ENCODE data around the gene LPGAT1. TPM values are rescaled to one million over a fixed set of nuclear protein-coding genes. Genes with fewer than 3 reads are reported as not detected.

LPGAT1 gene
- total RNA-seq, 1 experiment from 2014 or later, result 46.0 TPM

DNA sequence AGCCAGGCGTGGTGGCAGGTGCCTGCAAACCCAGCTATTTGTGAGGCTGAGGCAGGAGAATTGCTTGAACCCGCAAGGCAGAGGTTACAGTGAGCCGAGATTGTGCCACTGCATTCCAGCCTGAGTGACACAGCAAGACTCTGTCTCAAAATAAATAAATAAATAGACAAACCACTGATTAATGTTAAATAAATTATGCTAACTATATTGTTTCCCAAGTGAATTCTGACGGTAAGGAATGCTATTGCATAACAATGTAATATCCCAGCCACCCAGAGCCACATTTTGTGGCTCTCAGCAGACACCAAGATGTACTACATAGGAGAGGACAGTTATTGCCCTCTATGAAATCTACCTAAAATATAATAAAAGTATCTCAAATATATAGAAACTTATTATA, 55.4 kb downstream of the LPGAT1 start:
- no TSS peak for BruUV-seq (replicated peaks)
- ChIA-PET CTCF (no interaction called here), POLR2A (ENCODE audit: unreplicated experiment) (no interaction called here)
- H3K4me1 ChIP-seq (replicated peaks; ENCODE audit: insufficient read depth), result no peaks in the 10 kb centered on the region
- H3K9me2 ChIP-seq (ENCODE audit: insufficient read depth), result no peaks in the 10 kb centered on the region
- 0 out of 2 replicates have a peak, but pooled peaks cover 12% of the 10 kb centered on the region for H3K36me3 ChIP-seq (ENCODE audit: low read depth)
- intact Hi-C loops (cut with micrococcal nuclease; ENCODE audit: unreplicated experiment), result loop anchor here (10.0 kb wide), 1 partner anchor 70 kb away; no protein-coding TSS in a partner anchor
- H3K27me3 ChIP-seq (ENCODE audit: insufficient read depth, low read depth), result no peaks in the 10 kb centered on the region
- H3K9me3 ChIP-seq (ENCODE audit: insufficient read depth, low read depth), result no peaks in the 10 kb centered on the region
- H2AFZ ChIP-seq, result no peak overlapping the region
- H3K79me2 ChIP-seq (ENCODE audit: low read depth), result no peaks in the 10 kb centered on the region
- H4K20me1 ChIP-seq (ENCODE audit: insufficient read depth), result no peaks in the 10 kb centered on the region
- H3K27ac ChIP-seq, result no peak overlapping the region
- TF ChIP-seq EZH2 (IDR thresholded peaks at IDR 0.05; ENCODE audit: low read depth), result no peak
- TF ChIP-seq, protein P1, sequence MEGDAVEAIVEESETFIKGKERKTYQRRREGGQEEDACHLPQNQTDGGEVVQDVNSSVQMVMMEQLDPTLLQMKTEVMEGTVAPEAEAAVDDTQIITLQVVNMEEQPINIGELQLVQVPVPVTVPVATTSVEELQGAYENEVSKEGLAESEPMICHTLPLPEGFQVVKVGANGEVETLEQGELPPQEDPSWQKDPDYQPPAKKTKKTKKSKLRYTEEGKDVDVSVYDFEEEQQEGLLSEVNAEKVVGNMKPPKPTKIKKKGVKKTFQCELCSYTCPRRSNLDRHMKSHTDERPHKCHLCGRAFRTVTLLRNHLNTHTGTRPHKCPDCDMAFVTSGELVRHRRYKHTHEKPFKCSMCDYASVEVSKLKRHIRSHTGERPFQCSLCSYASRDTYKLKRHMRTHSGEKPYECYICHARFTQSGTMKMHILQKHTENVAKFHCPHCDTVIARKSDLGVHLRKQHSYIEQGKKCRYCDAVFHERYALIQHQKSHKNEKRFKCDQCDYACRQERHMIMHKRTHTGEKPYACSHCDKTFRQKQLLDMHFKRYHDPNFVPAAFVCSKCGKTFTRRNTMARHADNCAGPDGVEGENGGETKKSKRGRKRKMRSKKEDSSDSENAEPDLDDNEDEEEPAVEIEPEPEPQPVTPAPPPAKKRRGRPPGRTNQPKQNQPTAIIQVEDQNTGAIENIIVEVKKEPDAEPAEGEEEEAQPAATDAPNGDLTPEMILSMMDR (conservative IDR thresholded peaks at IDR 0.05), result no peak
- H3K4me2 ChIP-seq, result no peak overlapping the region
- H3K4me3 ChIP-seq, result no peak overlapping the region
- no peak for DNase-seq
- H3F3A ChIP-seq (ENCODE audit: insufficient read depth, low read depth), result 0 out of 2 replicates have a peak, but pooled peaks cover 4% of the 10 kb centered on the region

DNA sequence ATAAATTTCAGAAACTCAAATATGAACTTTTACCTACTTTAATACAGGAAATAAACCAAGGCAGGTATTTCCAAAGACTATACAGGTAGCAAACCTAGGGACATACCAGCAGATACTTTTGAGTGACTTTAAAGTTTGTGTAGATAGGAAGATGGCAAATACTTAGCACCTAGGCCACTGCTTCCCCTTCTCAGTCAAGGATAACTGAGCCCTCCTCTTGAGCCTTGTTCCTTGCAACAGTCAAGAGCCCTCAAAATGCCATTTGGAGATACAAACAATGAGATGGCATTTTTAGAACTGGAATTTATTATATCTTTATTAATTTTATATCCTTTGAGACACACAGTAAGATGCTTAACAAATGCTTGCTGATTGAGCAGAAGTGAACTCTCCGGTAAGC, 65.9 kb downstream of the LPGAT1 start:
- no peaks in the 10 kb centered on the region for H3K9me2 ChIP-seq (ENCODE audit: insufficient read depth)
- no peak overlapping the region for H2AFZ ChIP-seq
- TF ChIP-seq, protein P1 (conservative IDR thresholded peaks at IDR 0.05), result no peak
- no peak for TF ChIP-seq EZH2 (IDR thresholded peaks at IDR 0.05; ENCODE audit: low read depth)
- no peak for DNase-seq
- H3K4me1 ChIP-seq (replicated peaks; ENCODE audit: insufficient read depth), result no peaks in the 10 kb centered on the region
- no peak overlapping the region for H3K4me2 ChIP-seq
- no peak overlapping the region for H3K27ac ChIP-seq
- no peaks in the 10 kb centered on the region for H3K36me3 ChIP-seq (ENCODE audit: low read depth)
- ChIA-PET CTCF (no interaction called here), POLR2A (ENCODE audit: unreplicated experiment) (no interaction called here)
- H3K79me2 ChIP-seq (ENCODE audit: low read depth), result no peaks in the 10 kb centered on the region
- H4K20me1 ChIP-seq (ENCODE audit: insufficient read depth), result no peaks in the 10 kb centered on the region
- H3F3A ChIP-seq (ENCODE audit: insufficient read depth, low read depth), result no peaks in the 10 kb centered on the region
- no peak overlapping the region for H3K4me3 ChIP-seq
- H3K9me3 ChIP-seq (ENCODE audit: insufficient read depth, low read depth), result no peaks in the 10 kb centered on the region
- no peaks in the 10 kb centered on the region for H3K27me3 ChIP-seq (ENCODE audit: insufficient read depth, low read depth)
- no TSS peak for BruUV-seq (replicated peaks)
- intact Hi-C loops (cut with micrococcal nuclease; ENCODE audit: unreplicated experiment), result no loop called here

GRCh38 chr1:211762206-211762605, 68.4 kb downstream of the LPGAT1 start:
- no peak for DNase-seq
- H3K4me3 ChIP-seq, result no peak overlapping the region
- 0 out of 2 replicates have a peak, but pooled peaks cover 4% of the 10 kb centered on the region for H3K9me3 ChIP-seq (ENCODE audit: insufficient read depth, low read depth)
- H3K27me3 ChIP-seq (ENCODE audit: insufficient read depth, low read depth), result no peaks in the 10 kb centered on the region
- TF ChIP-seq EZH2 (IDR thresholded peaks at IDR 0.05; ENCODE audit: low read depth), result no peak
- TF ChIP-seq, protein P1 (conservative IDR thresholded peaks at IDR 0.05), result no peak
- no peak overlapping the region for H2AFZ ChIP-seq
- no peak overlapping the region for H3K4me2 ChIP-seq
- ChIA-PET CTCF (interaction anchor here (1.5 kb wide), 1 partner anchor 64 kb away, joined by 4 read pairs; no protein-coding TSS in a partner anchor), POLR2A (ENCODE audit: unreplicated experiment) (interaction anchor here (0.6 kb wide), 1 partner anchor 167 kb away, joined by 4 read pairs; no protein-coding TSS in a partner anchor)
- no peaks in the 10 kb centered on the region for H3K79me2 ChIP-seq (ENCODE audit: low read depth)
- intact Hi-C loops (cut with micrococcal nuclease; ENCODE audit: unreplicated experiment), result no loop called here
- no peak overlapping the region for H3K27ac ChIP-seq
- no peaks in the 10 kb centered on the region for H3K9me2 ChIP-seq (ENCODE audit: insufficient read depth)
- no TSS peak for BruUV-seq (replicated peaks)
- no peaks in the 10 kb centered on the region for H3F3A ChIP-seq (ENCODE audit: insufficient read depth, low read depth)
- no peaks in the 10 kb centered on the region for H4K20me1 ChIP-seq (ENCODE audit: insufficient read depth)
- H3K36me3 ChIP-seq (ENCODE audit: low read depth), result no peaks in the 10 kb centered on the region
- no peaks in the 10 kb centered on the region for H3K4me1 ChIP-seq (replicated peaks; ENCODE audit: insufficient read depth)

Data from PC-9 (cell line).